Middle frontal gyrus (tissue), 1 donor: Measurements from ENCODE around the gene PHF19.

ENCODE experiments used
- DNase-seq: peaks from one replicate; pipeline ENCODE4 v3.0.0-alpha.2; 2015; ENCODE audit warnings: low spot score; ENCODE audit errors: extremely low spot score

The PHF19 gene

DNA sequence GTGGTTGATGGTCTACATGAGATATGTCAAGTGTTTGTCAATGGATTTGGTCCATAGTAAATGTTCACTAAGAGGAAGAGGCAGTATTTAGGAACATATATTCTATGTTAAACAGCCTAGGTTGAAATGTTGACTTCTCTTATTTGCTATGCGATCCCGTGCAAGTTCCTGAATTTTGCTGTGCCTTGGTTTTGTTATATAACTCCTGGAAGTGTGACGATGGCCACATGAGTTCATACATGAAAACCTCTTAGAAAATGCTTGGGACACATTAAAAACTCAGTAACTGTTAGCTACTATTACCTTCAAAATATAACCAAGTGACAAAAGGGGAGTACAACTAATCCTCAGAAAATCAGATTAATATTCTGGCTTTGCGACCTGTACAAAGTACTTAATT, 61.9 kb downstream of the PHF19 start:
- DNase-seq: no peak

GRCh38 chr9:120808931-120809330, 68.1 kb downstream of the PHF19 start:
- no peak for DNase-seq

- DNase-seq: no peak
These were observed 69.2 kb downstream of the PHF19 start for GRCh38 chr9:120807607-120808379.
